Left hindlimb (tissue), 1 donor: ENCODE measurements around the gene OLFM2.
"Not testable (repeated sequence)": the region's sequence is repeated elsewhere in the genome, so short reads cannot be mapped to it uniquely, and the experiment has no call there.

ENCODE experiments used
- DNase-seq: peaks from one replicate; pipeline ENCODE4 v3.0.0-alpha.2; 2018

OLFM2 gene

DNA sequence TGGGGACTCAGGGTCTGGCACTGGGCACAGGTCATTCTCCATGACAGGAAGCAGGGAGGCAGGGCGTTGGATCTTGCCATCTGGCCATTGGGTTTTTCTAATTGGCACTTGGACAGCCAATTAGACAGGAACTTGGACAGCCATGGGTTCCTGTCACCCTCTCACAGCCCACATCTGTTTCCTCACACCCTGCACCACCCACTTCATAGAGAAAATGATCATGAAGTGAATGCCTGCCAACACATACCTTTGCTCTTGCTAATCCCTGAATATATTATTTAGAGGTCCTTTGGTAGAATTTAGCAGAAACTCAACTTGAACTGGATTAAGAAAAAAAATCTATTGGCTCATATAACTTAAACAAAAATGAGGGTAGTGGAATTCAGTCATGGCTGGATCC is 4.9 kb upstream of the OLFM2 start:
- no peak for DNase-seq

GRCh38 chr19:9940778-9941177 is 4.5 kb upstream of the OLFM2 start:
- no peak for DNase-seq

GRCh38 chr19:9939301-9939913 is 3.1 kb upstream of the OLFM2 start:
- peak; percentile 37 for DNase-seq

DNA sequence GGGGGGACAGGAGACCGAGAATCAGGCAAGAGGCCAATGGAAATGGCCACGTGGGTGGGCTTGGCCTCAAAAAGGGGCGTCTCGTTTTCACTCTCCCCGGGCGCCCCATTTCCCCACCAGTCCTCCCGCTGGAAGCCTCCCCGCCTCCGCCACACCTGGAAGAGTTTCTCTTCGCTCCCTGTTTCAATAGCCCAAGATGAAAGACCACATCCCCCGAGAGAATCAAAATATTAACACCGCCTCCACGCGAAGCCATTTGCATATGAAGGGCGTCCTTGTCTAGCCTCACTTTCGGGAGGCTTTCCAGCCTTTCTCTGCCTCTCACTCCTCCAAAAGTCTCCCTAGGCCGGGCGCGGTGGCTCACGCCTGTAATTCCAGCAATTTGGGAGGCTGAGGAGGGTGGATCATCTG is 691 bp upstream of the OLFM2 start:
- DNase-seq, result no peak

DNA sequence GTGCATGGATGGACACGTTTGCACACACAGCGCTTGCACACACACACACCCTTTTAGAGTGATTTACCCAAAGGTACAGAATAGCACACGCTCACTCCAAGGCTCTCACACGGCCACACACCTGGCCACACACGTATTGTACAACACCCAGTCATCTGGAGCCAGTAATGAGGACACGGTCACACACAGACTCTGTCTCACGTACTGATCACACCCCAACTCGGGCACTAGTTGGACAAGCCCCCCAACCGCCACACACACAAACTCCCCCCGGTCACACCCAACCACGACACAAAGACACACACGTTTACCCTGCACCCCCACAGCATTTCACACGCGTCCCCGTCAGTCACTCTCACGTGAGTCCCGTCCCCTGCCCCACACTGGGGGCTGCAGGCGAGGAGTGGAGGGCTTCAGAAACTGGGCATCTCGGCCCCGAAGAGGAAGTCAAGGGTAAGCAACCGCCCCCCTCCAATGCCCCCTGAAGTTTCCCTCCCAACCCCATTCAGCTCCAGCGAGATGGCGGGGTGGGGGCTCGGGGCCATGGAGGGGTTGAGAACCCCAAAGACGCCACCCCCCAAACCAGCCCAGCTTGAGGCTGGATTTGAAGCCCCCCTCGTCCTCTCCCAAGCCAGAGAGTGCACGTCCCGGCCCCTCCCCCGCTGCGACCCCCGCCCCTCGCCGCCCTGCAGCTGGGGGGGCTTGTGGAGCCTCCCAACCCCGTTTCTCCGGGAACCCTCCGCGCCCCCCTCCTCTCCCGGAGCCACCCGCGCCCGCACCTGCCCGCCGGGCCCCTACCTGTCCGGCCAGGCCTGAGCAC is 599 bp downstream of the OLFM2 start:
- DNase-seq, result peak; percentile 38

DNA sequence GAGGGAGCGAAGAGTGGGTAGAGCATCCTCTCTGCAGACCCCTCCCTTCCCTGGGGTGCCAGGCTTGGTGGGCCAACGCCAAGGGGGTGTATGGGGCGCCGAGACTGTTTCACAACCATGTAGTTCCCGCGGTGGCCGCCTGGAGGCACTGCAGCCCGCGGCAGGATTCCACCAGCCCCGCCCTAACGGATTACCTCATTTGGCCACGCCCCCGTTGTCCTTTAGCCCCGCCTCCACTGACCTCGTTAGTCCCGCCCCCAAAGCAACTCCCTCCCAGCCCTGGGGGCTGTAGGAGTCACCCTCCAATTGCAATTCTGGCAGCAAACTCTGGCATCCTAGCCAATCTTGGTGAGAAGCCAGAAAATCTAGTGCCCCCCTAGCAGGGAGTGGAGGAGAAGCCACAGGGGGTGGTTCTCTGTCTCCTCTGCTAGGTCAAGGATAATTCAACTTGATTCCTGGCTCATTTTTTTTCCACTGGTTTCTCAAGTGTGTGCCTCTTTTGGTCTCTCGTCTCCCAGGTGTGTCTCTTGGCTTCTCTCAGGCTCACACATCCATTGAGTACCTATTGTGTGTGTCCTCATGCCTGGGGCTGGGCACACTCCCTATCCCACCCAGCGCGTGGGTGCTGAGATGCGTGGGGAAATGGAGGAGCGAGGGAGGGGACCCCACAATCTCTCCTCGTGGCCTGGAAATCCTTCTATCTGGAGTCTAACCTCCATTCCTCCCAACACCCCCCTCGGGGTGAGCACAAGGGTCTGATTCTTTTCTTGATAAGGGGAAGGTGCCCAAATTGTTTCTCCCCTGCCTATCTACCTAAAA is 2.0 kb downstream of the OLFM2 start:
- DNase-seq, result peak; percentile 82

- no peak for DNase-seq
Observed at GRCh38 chr19:9932835-9933234, 3.5 kb downstream of the OLFM2 start.

DNA sequence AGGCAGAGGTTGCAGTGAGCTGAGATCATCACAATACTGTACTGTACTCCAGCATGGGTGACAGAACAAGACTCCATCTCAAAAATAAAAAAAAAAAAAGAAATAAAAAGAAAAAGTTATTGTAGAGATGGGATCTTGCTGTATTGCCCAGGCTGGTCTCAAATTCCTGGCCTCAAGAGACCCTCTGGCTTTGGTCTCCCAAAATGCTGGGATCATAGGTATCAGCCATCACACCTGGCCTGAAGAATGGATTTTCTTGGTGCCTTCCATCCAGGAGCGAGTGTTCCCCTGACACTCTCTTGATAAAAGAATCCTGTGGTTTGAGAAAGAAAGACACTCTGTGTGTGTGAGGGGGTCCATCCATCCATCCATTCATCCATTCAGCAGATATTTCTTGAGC is 4.7 kb downstream of the OLFM2 start:
- DNase-seq, result no peak

- DNase-seq, result no peak
Observed at GRCh38 chr19:9923440-9923839, 12.9 kb downstream of the OLFM2 start.

- DNase-seq, result not testable (repeated sequence)
Observed at GRCh38 chr19:9922782-9923379, 13.4 kb downstream of the OLFM2 start.

GRCh38 chr19:9917321-9917720 is 19.0 kb downstream of the OLFM2 start:
- DNase-seq, result no peak

DNA sequence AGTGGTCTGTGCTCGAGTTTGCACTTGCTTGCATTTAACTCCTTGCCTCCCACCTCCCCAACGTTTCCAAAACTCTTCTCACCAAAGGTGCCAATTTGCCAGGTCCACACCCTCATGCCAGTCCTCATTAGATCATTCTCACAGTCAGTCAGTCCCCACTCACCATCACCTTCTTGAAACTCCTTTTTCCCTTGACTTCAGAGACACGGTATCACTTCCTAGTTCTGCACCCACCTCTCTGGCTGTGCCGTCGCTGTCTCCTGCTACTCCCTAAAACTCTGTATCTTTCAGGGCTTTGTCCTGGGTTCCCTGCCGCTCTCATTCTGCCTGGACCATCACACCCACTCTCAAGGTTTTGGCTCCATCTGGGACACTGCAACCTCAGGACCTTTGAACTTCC is 19.6 kb downstream of the OLFM2 start:
- DNase-seq, result no peak

- DNase-seq, result peak; percentile 83
Observed at GRCh38 chr19:9914315-9915207, 21.8 kb downstream of the OLFM2 start.

- DNase-seq, result no peak
Observed at GRCh38 chr19:9914001-9914314, 22.4 kb downstream of the OLFM2 start.

DNA sequence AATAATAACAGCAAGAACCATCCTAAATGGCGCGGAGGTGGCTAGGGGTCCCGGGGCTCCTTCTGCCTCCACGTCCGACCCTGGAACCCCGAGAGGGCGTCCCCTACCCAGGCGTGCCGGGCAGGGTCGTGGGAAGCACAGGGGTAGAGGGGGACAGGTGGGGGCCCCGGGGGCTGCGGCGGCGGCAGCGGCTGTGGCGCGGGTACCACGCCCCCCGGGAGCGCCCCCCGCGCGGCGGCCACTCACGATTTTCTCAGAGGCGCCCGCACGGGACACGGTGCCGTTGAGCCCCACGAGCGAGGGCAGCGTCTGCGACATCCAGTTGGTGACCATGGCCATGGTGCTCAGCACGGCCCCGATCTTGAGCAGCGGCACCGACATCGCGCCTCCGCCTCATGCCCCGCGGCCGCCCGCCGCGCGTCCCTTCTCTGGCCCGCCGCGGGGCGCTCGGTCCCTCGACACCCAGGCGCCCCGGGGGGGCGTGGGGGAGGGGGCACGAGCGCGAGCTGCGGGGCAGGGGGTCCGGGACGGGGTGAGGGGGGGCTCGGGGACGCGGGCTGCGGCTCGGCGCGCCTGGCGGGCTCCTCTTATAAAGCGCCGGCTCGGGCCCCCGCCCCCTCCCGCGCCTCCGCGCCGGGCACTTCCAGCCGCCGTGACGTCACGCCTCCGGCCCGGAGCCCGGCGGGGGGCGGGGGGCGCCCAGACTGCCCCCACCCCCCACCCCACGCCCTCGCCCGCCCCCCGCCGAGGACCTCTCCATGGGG is 22.9 kb downstream of the OLFM2 start:
- no peak for DNase-seq

- DNase-seq, result no peak
Observed at GRCh38 chr19:9912551-9913236, 23.6 kb downstream of the OLFM2 start.

- no peak for DNase-seq
Observed at GRCh38 chr19:9911524-9912185, 24.7 kb downstream of the OLFM2 start.

GRCh38 chr19:9910625-9911024 is 25.7 kb downstream of the OLFM2 start:
- DNase-seq, result no peak

DNA sequence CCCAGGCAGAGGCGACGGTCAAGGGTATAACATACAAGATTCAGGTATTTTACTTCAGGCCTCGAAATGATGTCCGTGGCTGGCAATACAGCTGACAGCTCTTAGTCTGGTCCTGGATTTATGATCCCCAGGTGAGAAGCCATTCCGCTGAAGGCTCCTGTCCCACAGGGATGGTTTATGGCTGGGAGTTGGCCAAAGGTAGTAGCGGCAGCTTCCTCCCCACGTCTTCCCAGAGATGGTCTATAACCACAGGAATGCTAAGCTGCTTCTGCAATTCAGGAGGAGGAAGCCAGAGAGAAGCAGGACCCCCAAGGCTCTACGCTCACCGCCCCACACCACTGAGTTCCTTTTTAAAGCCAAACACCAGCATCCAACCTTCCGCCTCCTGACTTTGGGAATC is 27.1 kb downstream of the OLFM2 start:
- no peak for DNase-seq

DNA sequence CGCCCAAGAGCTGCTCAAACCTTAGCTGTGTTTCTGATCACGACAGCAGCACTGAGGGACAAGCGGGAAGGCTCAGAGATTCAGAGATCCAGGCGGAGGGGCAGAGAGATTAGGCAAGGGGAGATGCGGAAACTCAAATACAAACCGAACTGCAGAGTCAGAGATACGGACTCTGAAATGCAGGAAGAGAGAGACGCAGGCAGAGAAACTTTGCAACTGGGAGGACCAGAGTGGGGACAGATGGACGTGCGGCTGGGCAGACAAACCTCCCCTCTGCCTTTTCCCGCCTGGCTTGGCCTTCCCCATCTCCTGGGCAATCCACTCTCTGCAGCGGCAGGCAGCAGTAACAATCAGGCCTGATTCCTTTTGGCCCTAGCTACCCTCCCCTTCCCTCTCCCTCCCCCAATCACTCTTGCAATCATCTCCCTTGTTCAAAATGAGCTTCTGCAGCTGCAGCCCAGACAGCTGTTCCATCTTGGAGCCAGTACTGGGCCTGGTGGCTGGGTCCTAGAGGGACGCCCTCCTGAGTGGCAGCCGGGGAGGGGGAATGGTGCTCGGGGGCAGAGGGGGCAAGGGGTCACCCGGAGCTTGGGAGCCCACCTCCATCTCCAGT is 29.7 kb downstream of the OLFM2 start:
- DNase-seq, result peak; percentile 59
